CD4-positive, alpha-beta T cell treated with Interleukin-1 beta for 1 hour (primary cell): ENCODE measurements around the gene KCNJ1.

Source experiments
- DNase-seq, 2 donors: peaks; one replicate each; pipeline ENCODE4 v3.0.0-alpha.2; 2020 to 2022

KCNJ1 gene

GRCh38 chr11:128819198-128819597 lies 47.9 kb downstream of the KCNJ1 start:
- no peak for DNase-seq

- no peak for DNase-seq
These were observed 52.0 kb downstream of the KCNJ1 start for GRCh38 chr11:128814856-128815705.

- no peak for DNase-seq
These were observed 53.4 kb downstream of the KCNJ1 start for GRCh38 chr11:128813729-128814128.

- DNase-seq, result no peak
These were observed 56.1 kb downstream of the KCNJ1 start for GRCh38 chr11:128810784-128811514.

GRCh38 chr11:128809128-128809527 lies 58.0 kb downstream of the KCNJ1 start:
- no peak for DNase-seq

- DNase-seq, result no peak
These were observed 59.2 kb downstream of the KCNJ1 start for GRCh38 chr11:128807909-128808308.

- no peak for DNase-seq
These were observed 60.4 kb downstream of the KCNJ1 start for GRCh38 chr11:128806506-128807261.

GRCh38 chr11:128804481-128804880 lies 62.6 kb downstream of the KCNJ1 start:
- no peak for DNase-seq

GRCh38 chr11:128803449-128804245 lies 63.4 kb downstream of the KCNJ1 start:
- DNase-seq, result no peak

- DNase-seq, result no peak
These were observed 64.1 kb downstream of the KCNJ1 start for GRCh38 chr11:128803011-128803410.

- DNase-seq, result no peak
These were observed 64.6 kb downstream of the KCNJ1 start for GRCh38 chr11:128802358-128802981.

GRCh38 chr11:128800871-128801417 lies 66.2 kb downstream of the KCNJ1 start:
- DNase-seq, result no peak

- no peak for DNase-seq
These were observed 70.8 kb downstream of the KCNJ1 start for GRCh38 chr11:128796270-128796669.

GRCh38 chr11:128790196-128790595 lies 76.9 kb downstream of the KCNJ1 start:
- no peak for DNase-seq

GRCh38 chr11:128789497-128790150 lies 77.5 kb downstream of the KCNJ1 start:
- no peak for DNase-seq
